ENCODE measurements around the gene THRAP3. TPM values are rescaled to one million over a fixed set of nuclear protein-coding genes. Genes with fewer than 3 reads are reported as not detected.
"Not testable (repeated sequence)": the region's sequence is repeated elsewhere in the genome, so short reads cannot be mapped to it uniquely, and the experiment has no call there.

THRAP3 gene, protein sequence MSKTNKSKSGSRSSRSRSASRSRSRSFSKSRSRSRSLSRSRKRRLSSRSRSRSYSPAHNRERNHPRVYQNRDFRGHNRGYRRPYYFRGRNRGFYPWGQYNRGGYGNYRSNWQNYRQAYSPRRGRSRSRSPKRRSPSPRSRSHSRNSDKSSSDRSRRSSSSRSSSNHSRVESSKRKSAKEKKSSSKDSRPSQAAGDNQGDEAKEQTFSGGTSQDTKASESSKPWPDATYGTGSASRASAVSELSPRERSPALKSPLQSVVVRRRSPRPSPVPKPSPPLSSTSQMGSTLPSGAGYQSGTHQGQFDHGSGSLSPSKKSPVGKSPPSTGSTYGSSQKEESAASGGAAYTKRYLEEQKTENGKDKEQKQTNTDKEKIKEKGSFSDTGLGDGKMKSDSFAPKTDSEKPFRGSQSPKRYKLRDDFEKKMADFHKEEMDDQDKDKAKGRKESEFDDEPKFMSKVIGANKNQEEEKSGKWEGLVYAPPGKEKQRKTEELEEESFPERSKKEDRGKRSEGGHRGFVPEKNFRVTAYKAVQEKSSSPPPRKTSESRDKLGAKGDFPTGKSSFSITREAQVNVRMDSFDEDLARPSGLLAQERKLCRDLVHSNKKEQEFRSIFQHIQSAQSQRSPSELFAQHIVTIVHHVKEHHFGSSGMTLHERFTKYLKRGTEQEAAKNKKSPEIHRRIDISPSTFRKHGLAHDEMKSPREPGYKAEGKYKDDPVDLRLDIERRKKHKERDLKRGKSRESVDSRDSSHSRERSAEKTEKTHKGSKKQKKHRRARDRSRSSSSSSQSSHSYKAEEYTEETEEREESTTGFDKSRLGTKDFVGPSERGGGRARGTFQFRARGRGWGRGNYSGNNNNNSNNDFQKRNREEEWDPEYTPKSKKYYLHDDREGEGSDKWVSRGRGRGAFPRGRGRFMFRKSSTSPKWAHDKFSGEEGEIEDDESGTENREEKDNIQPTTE
- 48.3 and 49.2 TPM in 2 replicates for polyA plus RNA-seq (2014; cell fraction: cytosol; rRNA removed)
- 29.2 and 33.2 TPM in 2 replicates for polyA plus RNA-seq (2014; cell fraction: nucleus; rRNA removed)

DNA sequence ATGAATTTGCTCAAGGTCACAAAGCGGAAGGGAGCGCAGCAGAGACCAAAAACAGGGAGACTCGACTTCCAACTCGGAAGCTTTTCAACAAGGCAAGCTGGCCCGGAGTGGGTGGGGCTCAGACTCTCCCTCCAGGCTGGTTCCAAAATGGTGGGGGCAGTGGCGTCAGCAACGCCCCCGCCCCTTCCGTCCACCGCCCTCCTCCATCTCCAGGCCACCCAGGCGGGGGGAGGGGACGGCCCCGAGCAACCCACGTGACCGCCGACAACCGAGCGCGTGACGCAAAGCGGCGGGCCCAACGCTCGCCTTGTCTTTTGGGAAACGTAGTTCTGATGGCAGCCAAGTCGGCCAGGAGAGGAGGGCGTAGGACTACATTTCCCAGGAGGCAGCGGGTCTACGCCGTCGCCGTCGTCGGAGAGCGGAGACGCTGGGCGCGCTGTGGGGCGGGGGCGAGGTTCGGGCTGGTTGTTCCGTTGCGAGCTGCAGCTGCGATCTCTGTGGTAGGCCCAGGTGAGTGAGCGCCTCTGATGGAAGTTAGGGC lies at the start of gene THRAP3:
Gene THRAP3 (plus strand): TSS at position 448 of the 541 bp plus-strand sequence. CDS start 58,121 bp downstream, outside the sequence.
- peak; percentile 98 for DNase-seq (ENCODE audit: low spot score)

DNA sequence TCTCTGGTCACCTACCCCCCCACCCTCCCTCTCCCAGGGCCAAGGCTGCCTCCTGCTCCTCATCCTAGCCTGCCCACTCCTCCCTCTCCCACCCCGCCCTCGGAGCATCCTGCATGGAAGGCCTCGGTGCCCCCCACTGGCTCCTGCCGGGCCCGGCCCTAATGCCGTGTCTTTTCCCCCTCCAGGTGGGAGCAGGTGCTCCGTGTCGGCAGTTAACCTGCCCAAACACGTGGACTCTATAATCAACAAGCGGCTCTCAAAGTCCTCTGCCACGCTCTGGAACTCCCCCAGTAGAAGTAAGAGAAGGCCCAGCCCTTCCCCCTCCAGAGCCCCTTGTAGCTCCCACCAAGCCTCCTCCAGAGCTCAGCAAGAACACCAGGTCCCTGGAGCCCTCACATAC lies 49.5 kb upstream of the THRAP3 start:
- no peak for DNase-seq (ENCODE audit: low spot score)

DNA sequence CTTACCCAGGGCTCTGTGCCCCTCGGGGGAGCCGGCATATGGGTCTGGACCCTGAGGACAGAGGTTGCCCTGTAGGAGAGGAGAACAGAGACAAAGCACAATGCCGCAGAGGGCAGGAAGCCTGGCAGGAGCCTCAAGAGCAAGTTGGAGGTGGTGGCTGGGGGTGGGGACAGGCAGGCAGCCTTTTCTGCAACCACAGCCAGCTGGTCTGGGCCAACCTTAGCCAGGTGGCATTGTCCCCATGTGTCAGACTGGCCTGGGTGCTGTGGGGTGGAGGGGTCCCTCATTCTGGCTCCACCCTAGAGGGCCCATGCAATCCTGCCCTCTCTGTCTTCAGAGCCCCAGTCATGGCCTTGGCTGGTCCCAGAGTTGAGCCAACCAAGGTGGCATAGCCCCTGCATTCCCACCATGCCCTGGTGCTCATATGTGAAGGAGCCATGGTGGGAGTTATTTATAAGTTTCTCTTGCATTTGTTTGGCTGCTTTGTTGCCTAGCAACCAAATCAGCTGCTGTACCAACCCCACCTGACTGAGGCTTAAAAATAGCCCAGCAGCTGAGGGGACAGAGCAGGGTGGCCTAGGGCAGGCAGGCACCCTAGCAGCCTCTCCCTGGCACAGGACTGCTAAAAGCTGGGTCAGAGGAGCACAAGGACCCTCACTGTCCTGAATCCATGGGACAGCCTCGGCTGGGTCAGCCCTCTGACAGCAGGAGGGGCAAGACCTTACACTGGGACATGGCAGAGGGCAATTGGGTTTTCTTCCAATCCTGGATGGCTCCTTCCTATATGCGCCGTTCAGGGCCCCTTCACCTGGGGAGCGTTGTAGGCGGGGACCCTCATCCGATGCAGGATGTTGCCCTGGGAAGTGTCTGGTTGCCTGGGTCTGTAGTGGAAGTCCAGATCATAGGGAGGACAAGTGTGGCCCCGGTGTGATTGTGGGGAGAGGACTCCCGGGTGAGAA lies 48.8 kb upstream of the THRAP3 start:
- no peak for DNase-seq (ENCODE audit: low spot score)

DNA sequence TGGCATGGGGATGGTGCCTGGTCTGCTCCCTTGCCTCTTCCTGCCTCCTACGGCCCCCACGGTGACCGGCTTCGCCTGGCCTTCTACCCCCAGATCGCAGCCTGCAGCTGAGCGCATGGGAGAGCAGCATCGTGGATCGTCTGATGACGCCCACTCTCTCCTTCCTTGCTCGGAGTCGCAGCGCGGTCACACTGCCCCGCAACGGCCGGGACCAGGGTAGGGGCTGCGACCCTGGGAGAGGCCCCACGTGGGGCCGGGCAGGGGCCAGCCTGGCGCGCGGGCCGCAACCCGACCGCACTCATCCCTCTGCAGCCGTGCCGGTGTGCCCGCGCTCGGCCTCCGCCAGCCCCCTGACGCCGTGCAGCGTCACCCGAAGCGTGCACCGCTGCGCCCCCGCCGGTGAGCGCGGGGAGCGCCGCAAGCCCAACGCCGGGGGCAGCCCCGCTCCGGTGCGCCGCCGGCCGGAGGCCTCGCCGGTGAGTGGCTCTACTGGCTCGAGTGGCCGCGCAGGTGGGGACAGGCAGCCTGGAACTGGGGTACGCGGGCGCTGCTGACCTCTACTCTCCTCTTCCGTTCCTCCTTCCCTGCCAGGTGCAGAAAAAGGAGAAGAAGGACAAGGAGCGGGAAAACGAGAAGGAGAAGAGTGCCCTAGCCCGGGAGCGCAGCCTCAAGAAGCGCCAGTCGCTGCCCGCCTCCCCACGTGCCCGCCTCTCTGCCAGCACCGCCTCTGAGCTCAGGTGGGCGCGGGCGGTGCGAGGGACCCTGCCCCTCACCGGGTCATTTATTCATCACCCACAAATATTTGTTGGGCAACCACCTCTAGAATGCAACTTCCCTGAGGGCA lies 47.9 kb upstream of the THRAP3 start:
- no peak for DNase-seq (ENCODE audit: low spot score)

DNA sequence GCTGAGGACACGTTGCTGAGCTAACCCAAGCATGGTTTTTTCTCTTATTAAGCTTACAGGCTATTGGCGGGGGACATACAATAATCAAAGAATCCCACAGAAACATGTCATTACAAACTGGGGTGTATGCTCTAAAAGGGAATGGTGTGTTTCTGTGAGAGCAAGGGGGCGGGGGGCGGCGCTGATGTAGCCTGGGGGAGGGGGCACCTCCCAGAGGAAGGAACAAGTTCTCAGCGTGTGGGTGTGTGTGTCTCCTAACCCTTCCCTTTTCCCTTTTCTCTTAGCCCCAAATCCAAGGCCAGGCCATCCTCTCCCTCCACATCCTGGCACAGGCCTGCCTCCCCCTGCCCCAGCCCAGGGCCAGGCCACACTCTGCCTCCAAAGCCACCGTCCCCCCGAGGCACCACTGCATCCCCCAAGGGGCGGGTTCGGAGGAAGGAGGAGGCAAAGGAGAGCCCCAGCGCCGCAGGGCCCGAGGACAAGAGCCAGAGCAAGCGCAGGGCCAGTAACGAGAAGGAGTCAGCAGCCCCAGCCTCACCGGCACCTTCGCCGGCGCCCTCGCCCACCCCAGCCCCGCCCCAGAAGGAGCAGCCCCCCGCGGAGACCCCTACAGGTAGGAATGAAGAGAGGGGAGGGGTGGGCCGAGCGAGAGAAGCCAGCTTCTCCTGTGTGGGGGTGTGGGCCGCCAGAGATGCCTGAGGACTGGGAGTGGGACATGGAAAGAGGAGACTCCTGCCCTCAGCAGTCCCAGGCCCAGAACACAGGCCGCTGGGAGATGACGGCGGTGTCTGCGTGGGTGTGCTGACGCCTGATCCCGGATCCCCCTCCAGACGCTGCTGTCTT lies 46.4 kb upstream of the THRAP3 start:
- DNase-seq (ENCODE audit: low spot score), result no peak

DNA sequence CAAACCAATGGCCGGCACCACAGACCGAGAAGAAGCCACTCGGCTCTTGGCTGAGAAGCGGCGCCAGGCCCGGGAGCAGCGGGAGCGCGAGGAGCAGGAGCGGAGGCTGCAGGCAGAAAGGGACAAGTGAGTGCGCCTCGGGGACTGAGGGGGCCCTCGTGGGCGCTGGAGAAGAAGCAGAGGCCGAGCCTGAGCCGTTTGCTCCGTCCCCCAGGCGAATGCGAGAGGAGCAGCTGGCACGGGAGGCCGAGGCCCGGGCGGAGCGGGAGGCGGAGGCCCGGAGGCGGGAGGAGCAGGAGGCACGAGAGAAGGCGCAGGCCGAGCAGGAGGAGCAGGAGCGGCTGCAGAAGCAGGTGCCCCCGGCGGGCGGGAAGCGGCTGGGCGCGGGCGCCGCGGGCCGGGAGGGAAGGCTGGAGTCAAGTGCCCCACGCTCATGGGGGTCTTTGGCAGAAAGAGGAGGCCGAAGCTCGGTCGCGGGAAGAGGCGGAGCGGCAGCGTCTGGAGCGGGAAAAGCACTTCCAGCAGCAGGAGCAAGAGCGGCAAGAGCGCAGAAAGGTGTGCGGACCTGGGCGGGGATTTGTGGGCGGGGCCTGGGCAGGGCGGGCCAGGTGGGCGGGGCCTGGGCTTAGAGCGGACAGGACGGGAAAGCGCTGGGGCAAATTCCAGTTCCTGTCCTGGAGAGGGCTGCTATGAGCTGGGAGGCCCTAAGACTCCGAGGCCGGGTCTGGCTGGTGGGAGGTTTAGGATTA lies 45.6 kb upstream of the THRAP3 start:
- no peak for DNase-seq (ENCODE audit: low spot score)

DNA sequence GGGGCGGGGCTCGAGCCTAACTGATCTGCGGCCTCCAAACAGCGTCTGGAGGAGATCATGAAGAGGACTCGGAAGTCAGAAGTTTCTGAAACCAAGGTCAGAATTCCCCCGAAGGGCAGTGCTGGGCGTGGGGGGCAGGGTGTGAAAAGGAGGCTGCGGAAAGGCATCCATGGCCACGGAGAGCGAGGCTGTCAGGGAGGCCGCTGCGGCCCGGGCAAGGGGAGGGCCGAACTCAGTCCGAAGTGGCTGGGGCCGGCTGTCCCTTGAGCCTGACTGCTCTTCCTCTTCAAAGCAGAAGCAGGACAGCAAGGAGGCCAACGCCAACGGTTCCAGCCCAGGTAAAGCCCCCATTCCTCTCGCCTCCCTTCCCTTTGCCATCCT lies 45.0 kb upstream of the THRAP3 start:
- DNase-seq (ENCODE audit: low spot score), result no peak

DNA sequence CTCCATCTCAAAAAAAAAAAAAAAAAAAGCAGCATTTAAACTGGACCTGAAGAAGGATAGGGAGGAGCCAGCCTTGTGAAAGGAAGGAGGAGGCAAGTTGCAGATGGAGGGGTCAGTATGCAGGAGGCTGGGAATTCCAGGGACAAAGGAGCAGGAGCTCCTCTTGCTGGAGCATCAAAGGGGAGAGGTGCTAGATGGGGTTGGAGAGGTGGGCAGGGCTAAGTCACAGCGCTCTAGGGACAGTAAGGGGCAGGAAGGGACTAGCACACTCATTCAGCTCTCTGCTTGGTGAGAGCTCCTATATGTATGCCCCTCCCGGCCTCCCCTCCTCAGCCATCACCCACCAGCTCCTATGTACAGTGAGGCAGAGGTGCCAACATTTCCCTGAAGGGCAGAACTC lies 41.5 kb upstream of the THRAP3 start:
- DNase-seq (ENCODE audit: low spot score), result no peak

DNA sequence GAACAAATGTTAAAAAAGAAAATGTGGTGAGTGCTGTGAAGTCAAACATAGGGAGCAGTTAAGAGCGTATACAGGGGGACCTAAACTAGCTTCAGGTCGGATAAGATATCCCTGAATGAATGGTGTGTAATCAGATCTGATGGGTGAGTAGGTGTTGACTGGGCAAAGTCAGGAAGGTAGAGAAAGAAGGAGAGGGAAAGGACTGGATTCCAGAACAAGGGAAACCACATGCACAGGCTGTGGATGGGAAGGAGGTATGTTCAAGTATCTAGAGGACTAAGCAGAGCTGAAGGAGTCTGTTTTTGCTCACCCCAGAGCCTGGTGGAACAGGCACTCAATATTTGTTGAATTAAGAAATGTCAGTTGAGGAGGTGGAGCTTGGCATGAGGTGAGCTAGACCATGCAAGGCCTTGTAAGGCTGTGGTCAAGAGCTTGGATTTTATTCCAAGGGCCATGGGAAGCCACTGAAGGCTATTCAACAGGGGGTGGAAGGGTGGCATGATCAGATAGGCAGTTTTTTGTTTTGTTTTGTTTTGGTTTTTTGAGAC lies 40.9 kb upstream of the THRAP3 start:
- DNase-seq (ENCODE audit: low spot score), result peak; percentile 14

DNA sequence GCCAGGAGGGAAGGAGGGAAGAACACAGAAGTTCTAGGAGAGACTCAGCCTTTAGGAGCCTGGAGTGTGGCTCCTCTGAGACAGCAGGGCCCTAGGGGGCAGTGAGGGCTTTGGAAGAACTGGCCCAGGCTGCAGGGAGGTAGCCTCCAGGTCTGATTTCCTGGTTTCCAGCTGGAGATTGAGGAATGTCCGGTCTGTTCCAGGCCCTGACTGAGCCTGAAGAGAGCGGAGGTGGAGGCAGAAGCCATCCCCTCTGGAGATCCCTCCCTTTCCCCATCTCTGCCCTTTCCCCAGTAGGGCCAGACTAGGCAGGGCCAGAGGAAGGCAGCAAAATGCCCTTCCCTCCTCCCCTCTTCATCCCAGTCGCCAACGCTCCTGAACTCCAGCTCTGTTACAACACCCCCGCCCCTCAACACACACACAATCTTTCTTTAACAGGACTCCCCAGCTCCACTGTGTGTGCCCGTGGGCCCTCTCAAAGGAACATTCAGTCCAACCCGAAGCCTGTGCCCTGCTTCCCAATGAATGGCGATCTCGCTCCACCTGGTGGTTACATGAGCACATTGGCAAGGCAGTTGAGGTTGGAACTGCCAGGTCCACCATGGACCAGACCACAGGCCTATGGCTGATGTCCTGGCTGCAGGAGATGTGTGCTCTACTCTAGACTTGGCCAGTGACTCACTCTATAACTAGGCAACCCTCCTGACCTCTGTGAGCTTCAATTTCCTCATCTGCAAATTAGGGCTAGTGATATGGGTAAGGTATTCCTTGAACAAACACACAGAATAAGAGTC lies 36.2 kb upstream of the THRAP3 start:
- peak; percentile 82 for DNase-seq (ENCODE audit: low spot score)

DNA sequence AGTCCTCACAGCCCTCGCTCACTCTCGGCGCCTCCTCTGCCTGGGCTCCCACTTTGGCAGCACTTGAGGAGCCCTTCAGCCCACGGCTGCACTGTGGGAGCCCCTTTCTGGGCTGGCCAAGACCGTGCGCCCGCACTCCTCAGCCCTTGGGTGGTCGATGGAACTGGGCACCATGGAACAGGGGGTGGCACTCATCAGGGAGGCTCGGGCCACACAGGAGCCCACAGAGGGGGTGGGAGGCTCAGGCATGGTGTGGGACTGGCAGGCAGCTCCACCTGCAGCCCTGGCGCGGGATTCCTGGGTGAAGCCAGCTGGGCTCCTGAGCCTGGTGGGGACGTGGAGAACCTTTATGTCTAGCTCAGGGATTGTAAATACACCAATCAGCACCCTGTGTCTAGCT lies 27.4 kb upstream of the THRAP3 start:
- not testable (repeated sequence) for DNase-seq (ENCODE audit: low spot score)

DNA sequence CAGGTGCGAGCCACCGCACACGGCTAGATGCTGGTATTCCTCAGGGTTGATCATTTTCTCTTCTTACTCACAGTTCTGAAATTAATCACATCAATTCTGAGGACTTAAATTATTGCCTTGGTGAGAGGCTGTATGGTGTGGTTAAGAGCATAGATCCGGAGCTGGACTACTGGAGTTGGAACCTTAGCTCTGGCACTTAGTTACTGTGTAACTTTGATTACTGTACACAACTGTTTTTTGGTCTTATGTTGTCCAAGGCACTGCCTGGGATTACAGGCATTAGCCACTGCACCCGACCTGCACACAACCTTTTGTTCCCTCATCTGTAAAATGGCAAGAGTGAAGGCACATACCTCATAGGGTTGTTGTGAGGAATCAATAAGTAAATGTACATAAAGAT lies 25.6 kb upstream of the THRAP3 start:
- no peak for DNase-seq (ENCODE audit: low spot score)

DNA sequence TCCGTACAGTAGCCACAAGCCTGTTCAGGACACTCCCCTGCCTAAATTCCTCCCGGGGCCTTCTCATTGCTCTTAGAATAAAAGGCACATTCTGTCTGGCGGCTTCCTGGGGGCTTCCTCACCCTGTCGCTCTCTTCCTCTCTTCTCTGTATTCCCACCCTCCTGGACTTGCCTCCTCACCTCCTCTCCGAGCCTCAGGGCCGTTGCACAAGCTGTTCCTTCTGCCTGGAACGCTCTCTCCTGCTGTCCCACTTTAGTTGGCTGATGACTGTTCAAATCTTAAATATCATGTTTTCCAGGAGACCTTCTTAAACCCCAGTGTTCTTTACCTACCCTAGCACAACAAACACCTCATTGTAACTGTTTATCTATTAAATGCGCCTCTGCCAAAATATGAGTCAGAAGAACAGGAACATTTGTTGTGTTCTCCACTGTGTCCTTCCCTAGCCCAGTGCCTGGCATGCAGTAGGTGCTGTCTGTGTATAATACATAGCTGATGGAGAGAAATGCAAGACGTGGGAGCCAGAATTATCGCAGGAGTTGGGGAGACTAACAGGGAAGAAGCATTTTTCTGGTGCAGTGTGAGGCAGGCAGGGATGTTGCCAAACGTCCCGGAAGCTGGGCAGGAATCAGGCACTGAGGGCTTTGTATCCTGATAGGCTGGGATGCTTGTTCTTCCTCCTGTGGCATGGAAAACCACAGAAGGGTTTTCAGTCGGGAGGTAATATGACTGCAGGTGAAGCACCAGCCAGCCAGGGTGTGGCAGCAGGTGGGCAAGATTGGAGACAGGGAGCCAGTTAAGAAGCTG lies 24.1 kb upstream of the THRAP3 start:
- no peak for DNase-seq (ENCODE audit: low spot score)

DNA sequence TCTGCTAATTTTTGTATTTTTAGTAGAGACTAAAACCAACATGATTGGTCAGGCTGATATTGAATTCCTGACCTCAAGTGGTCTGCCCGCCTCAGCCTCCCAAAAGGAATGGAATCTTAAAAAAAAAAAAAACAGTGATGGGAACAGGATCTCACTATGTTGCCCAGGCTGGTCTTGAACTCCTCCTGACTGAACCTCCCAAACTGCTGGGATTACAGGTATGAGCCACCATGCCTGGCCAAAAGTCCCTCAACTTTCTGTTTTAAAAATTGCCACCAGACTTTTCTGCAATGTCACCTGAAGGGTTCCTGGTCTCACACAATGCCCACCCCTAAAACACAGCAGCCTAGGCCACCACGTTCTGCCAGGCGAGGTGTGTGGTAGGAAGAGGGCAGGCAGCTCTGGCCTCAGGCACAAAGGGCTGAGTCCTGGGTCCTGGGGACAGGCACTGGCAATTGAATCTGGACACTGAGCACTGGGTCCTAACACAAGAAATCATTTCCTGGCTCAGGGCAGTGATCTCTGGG lies 21.2 kb upstream of the THRAP3 start:
- no peak for DNase-seq (ENCODE audit: low spot score)

DNA sequence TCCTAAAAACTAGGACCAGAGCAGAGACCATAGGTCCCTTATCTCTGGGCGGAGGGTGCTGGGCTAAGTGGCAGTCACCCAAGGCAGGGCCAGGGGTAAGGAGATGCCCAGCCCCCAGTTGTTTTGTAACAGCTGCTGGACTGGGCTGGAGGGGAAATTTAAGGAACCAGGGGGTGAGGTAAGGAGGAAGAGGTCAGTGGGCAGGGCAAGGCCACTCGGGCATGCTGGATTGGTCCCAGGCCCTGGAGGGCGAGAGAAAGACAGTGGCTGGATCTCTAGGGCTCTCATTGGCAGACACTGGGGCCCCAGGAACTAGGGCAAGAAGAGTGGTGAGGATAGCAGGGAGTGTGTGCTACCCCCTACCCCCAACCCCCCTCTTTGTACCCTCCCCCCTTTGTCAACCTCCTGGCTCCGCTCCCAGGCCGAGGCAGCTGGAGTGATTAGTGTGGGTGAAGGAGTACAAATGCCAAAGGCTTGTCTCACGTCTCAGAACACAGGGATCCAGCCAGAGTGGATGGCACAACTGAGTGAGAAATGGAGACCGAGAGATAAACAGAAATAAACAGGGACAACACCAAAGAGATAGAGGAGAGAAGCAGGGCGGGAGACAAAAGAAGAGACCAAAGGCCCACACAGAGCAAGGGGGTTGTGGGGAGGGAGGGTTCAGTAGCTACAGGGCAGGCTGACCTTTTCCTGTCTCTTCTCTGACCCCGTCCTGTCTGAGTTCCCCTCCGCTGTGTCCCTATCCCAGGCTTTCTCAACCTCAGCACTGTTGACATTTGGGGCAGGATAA lies 20.5 kb upstream of the THRAP3 start:
- no peak for DNase-seq (ENCODE audit: low spot score)
